PC-9 (cell line): Measurements from ENCODE around the gene LPO. TPM values are rescaled to one million over a fixed set of nuclear protein-coding genes. Genes with fewer than 3 reads are reported as not detected.
A peak's percentile ranks its signal among the peaks of the same experiment; 100 is the strongest.

Experiments
- BruUV-seq: library from RNA; stranded (reverse); fragments of 400-500 nt; replicated peaks from 2 replicates; lab custom pipeline; 2021; lab: Mats Ljungman, UMichigan
- CTCF ChIA-PET: fragments of 300-600 bp; sonication (Branson Sonifier 250); formaldehyde crosslinking; loops from one replicate; lab custom pipeline; 2022; ENCODE audit warnings: antibody characterized with exemption; lab: Charles Lee
- POLR2A ChIA-PET: fragments of 300-600 bp; sonication (Branson Sonifier 250); formaldehyde crosslinking; loops from one replicate; lab custom pipeline; 2022; ENCODE audit warnings: antibody characterized with exemption; ENCODE audit not compliant: unreplicated experiment; lab: Charles Lee
- DNase-seq, 2 experiments: peaks; one replicate each; pipeline versions ENCODE4 v3.0.0 to v3.0.0-alpha.2; 2015 to 2022; ENCODE audit warnings: mixed read lengths in 1 of 2
- H2AFZ ChIP-seq: fragments of 200-600 bp; sonication (generic); 2 replicates; pipeline ENCODE4 v1.8.1; 2017; ENCODE audit warnings: antibody characterized with exemption
- H3F3A ChIP-seq: fragments of 200-600 bp; sonication (generic); 2 replicates; pipeline ENCODE4 v1.8.1; 2017; ENCODE audit warnings: antibody characterized with exemption, mild to moderate bottlenecking, low read depth; ENCODE audit not compliant: insufficient read depth
- H3K27ac ChIP-seq: fragments of 200-600 bp; sonication (generic); 2 replicates; pipeline ENCODE4 v1.6.1; 2016; ENCODE audit warnings: mixed run types
- H3K27me3 ChIP-seq: fragments of 200-600 bp; sonication (generic); 2 replicates; pipeline ENCODE4 v1.6.1; 2016; ENCODE audit warnings: low read depth, mixed run types; ENCODE audit not compliant: insufficient read depth
- H3K36me3 ChIP-seq: fragments of 200-600 bp; sonication (generic); 2 replicates; pipeline ENCODE4 v1.6.1; 2016; ENCODE audit warnings: low read depth, mixed run types
- H3K4me1 ChIP-seq: fragments of 200-600 bp; sonication (generic); replicated peaks from 2 replicates; pipeline ENCODE4 v1.6.1; 2016; ENCODE audit warnings: mixed run types; ENCODE audit not compliant: insufficient read depth
- H3K4me2 ChIP-seq: fragments of 200-600 bp; sonication (generic); 2 replicates; pipeline ENCODE4 v1.6.1; 2017; ENCODE audit warnings: mixed run types
- H3K4me3 ChIP-seq: fragments of 200-600 bp; sonication (generic); 2 replicates; pipeline ENCODE4 v1.6.1; 2016; ENCODE audit warnings: mixed run types
- H3K79me2 ChIP-seq: fragments of 200-600 bp; sonication (generic); 2 replicates; pipeline ENCODE4 v1.6.1; 2017; ENCODE audit warnings: low read depth, mixed run types
- H3K9me2 ChIP-seq: fragments of 200-600 bp; sonication (generic); 2 replicates; pipeline ENCODE4 v1.8.1; 2017; ENCODE audit warnings: mild to moderate bottlenecking; ENCODE audit not compliant: insufficient read depth
- H3K9me3 ChIP-seq: fragments of 200-600 bp; sonication (generic); 2 replicates; pipeline ENCODE4 v1.8.1; 2016; ENCODE audit warnings: low read depth; ENCODE audit not compliant: insufficient read depth
- H4K20me1 ChIP-seq: fragments of 200-600 bp; sonication (generic); 2 replicates; pipeline ENCODE4 v1.8.1; 2017; ENCODE audit not compliant: insufficient read depth
- CTCF ChIP-seq: fragments of 200-600 bp; sonication (generic); conservative IDR thresholded peaks from 2 replicates; pipeline ENCODE4 v1.6.1; 2017; ENCODE audit warnings: mixed run types, antibody characterized with exemption, mild to moderate bottlenecking, moderate library complexity
- EZH2 ChIP-seq: fragments of 200-600 bp; sonication (generic); IDR thresholded peaks from 2 replicates; pipeline ENCODE4 v1.8.0; 2017; ENCODE audit warnings: antibody characterized with exemption, low read depth
- intact Hi-C: fragments of 100-400 bp; cut with micrococcal nuclease; formaldehyde crosslinking; loops from one replicate; pipeline ENCODE4 v1.10.0; 2022; ENCODE audit not compliant: unreplicated experiment
- total RNA-seq: library from RNA; stranded (reverse); gene quantifications from 2 replicates; pipeline ENCODE4 v1.2.3, GENCODE V29; 2021

LPO gene
- total RNA-seq, 1 experiment from 2014 or later, result not detected

GRCh38 chr17:58224315-58224714, 14.1 kb upstream of the LPO start:
- DNase-seq, result peak in 1 of 2 experiments; percentile 75
- peaks cover 4% of the 10 kb centered on the region; the same call in 1 of the 2 replicates for H3K27me3 ChIP-seq
- TF ChIP-seq CTCF (no peak), EZH2 (no peak)
- no peaks in the 10 kb centered on the region for H4K20me1 ChIP-seq
- no peaks in the 10 kb centered on the region for H3K36me3 ChIP-seq
- no peak overlapping the region for H3K4me3 ChIP-seq
- no TSS peak for BruUV-seq
- H2AFZ ChIP-seq, result no peak overlapping the region
- intact Hi-C loops, result no loop called here
- no peaks in the 10 kb centered on the region for H3K9me2 ChIP-seq
- POLR2A ChIA-PET, result interaction anchor here (0.6 kb wide), 1 partner anchor 245 kb away, joined by 3 read pairs; no protein-coding TSS in a partner anchor
- H3K4me2 ChIP-seq, result peak overlapping the region; percentile 26
- H3K4me1 ChIP-seq, result peaks cover 17% of the 10 kb centered on the region
- CTCF ChIA-PET, result no interaction called here
- no peaks in the 10 kb centered on the region for H3F3A ChIP-seq
- no peaks in the 10 kb centered on the region for H3K9me3 ChIP-seq
- H3K27ac ChIP-seq, result no peak overlapping the region
- H3K79me2 ChIP-seq, result no peaks in the 10 kb centered on the region

DNA sequence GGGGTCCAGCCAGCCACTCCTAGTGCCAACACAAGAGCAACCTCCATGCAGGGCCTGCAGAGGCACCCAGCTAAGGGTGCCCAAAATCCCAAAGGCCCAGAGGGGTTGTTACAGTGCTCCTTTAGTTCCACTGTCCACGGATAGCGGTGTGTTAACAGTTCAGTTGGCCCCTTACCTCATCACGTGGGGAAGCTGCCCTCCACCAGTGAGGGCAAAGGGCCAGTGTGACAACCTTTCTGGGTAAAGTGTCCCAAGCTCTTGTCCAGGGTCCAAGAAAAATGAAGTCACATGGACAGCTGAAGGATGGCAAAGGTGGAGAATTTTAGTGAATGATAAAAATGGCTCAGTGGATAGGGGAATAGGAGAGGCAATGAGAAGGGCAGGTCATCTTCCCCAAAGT, 10.7 kb upstream of the LPO start:
- POLR2A ChIA-PET, result no interaction called here
- no TSS peak for BruUV-seq

GRCh38 chr17:58228679-58229078, 9.7 kb upstream of the LPO start:
- no peak overlapping the region for H3K4me3 ChIP-seq
- H3K9me2 ChIP-seq, result no peaks in the 10 kb centered on the region
- no TSS peak for BruUV-seq
- intact Hi-C loops, result no loop called here
- H3K9me3 ChIP-seq, result no peaks in the 10 kb centered on the region
- peaks cover 10% of the 10 kb centered on the region for H3K4me1 ChIP-seq
- no peaks in the 10 kb centered on the region for H3K36me3 ChIP-seq
- no peak overlapping the region for H2AFZ ChIP-seq
- ChIA-PET CTCF (no interaction called here), POLR2A (no interaction called here)
- H4K20me1 ChIP-seq, result no peaks in the 10 kb centered on the region
- H3F3A ChIP-seq, result no peaks in the 10 kb centered on the region
- H3K27me3 ChIP-seq, result peaks cover 29% of the 10 kb centered on the region
- no peak for DNase-seq
- H3K4me2 ChIP-seq, result no peak overlapping the region
- TF ChIP-seq EZH2, result no peak
- no peak for TF ChIP-seq CTCF
- H3K27ac ChIP-seq, result no peak overlapping the region
- H3K79me2 ChIP-seq, result no peaks in the 10 kb centered on the region

More for the DNA sequence above, 10.7 kb upstream of the LPO start:
- CTCF ChIA-PET, result no interaction called here
- H4K20me1 ChIP-seq, result no peaks in the 10 kb centered on the region
- H3K4me1 ChIP-seq, result peaks cover 10% of the 10 kb centered on the region
- no peak overlapping the region for H3K4me2 ChIP-seq
- no peak for TF ChIP-seq CTCF
- TF ChIP-seq EZH2, result no peak
- H3K27me3 ChIP-seq, result peaks cover 23% of the 10 kb centered on the region
- no peak for DNase-seq
- H3K9me2 ChIP-seq, result no peaks in the 10 kb centered on the region
- no peaks in the 10 kb centered on the region for H3K9me3 ChIP-seq
- H3K27ac ChIP-seq, result no peak overlapping the region
- no peaks in the 10 kb centered on the region for H3F3A ChIP-seq
- no peak overlapping the region for H3K4me3 ChIP-seq
- no peak overlapping the region for H2AFZ ChIP-seq
- H3K79me2 ChIP-seq, result no peaks in the 10 kb centered on the region
- intact Hi-C loops, result no loop called here
- H3K36me3 ChIP-seq, result no peaks in the 10 kb centered on the region
